Aorta (tissue), 5 donors: ENCODE results near the gene EXT2. TPM values are rescaled to one million over a fixed set of nuclear protein-coding genes. Genes with fewer than 3 reads are reported as not detected.

Experiments used
- ATAC-seq: fragments of 200-7000 bp; cut with Tn5 transposase; one replicate; pipeline ENCODE4 v1.9.1; 2022; ENCODE audit warnings: moderate library complexity; ENCODE audit not compliant: low FRiP score
- DNase-seq, 2 donors: peaks; one replicate each; pipeline ENCODE4 v3.0.0-alpha.2; 2020
- H3K27ac ChIP-seq, 2 donors: one replicate each; pipeline ENCODE4 v1.5.1; 2013; ENCODE audit warnings: low read length in 2 of 2, mild to moderate bottlenecking in 2 of 2, moderate library complexity in 2 of 2, control low read depth in 1 of 2, inconsistent platforms in 1 of 2, low read depth in 1 of 2
- H3K27me3 ChIP-seq, 2 donors: one replicate each; pipeline ENCODE4 v1.6.1; 2013; ENCODE audit warnings: control low read depth in 1 of 2, low read length in 1 of 2, mild to moderate bottlenecking in 1 of 2, moderate library complexity in 1 of 2; ENCODE audit not compliant: insufficient read depth in 2 of 2, control insufficient read depth in 1 of 2
- H3K36me3 ChIP-seq, 2 donors: one replicate each; pipeline ENCODE4 v1.6.1; 2013; ENCODE audit warnings: control low read depth in 1 of 2, low read length in 1 of 2, mild to moderate bottlenecking in 1 of 2; ENCODE audit not compliant: insufficient read depth in 2 of 2, control insufficient read depth in 1 of 2
- H3K4me1 ChIP-seq, 2 donors: one replicate each; pipeline ENCODE4 v1.6.1; 2013; ENCODE audit warnings: low read length in 2 of 2, control low read depth in 1 of 2, mild to moderate bottlenecking in 1 of 2, moderate library complexity in 1 of 2; ENCODE audit not compliant: insufficient read depth in 2 of 2, control insufficient read depth in 1 of 2
- H3K4me3 ChIP-seq, 2 donors: one replicate each; pipeline ENCODE4 v1.5.1; 2013; ENCODE audit warnings: low read length in 2 of 2, control low read depth in 1 of 2, mild to moderate bottlenecking in 1 of 2
- H3K9me3 ChIP-seq: one replicate; pipeline ENCODE4 v1.6.1; 2013; ENCODE audit warnings: mild to moderate bottlenecking, low read length; ENCODE audit not compliant: control insufficient read depth
- WGBS, 2 donors: extraction: QIAGEN DNeasy Blood & Tissue Kit; methylation state at CpG; one replicate each; pipeline ENCODE4 v1.1.7; 2013; 5-methylcytosine and 5-hydroxymethylcytosine counted together
- intact Hi-C, 2 donors: fragments of 100-400 bp; cut with DNase I; formaldehyde crosslinking; loops; one replicate each; pipeline versions ENCODE4 v1.14.2 to v1.15.0; 2022
- polyA plus RNA-seq, 2 donors: library from polyadenylated mRNA; stranded (reverse); fragments of 200-250 nt; gene quantifications; one replicate each; pipeline ENCODE4 v1.2.3, GENCODE V29; 2013
- total RNA-seq, 2 donors: library from RNA; stranded (reverse); fragmentation: NEBNext Ultra II Directional; extraction: Animal tissue kit (Norgen Biotek cat#: 25700); gene quantifications; one replicate each; pipeline ENCODE4 v1.2.1, GENCODE V29; 2021
- donor health status: healthy with polysubstance abuse.
- donor health status: Bipolar disorder and iron deficiency.
- donor health status: DM: no; HTN: no; CAD: no.
- donor health status: DM: no; HTN: no; CAD: no.
- donor health status: DM: yes; HTN: yes; CAD: no.

EXT2 gene
- total and polyA plus RNA-seq, 4 donors: 16.0 to 69.4 (median 51.6) TPM

GRCh38 chr11:44079376-44079775 lies 16.1 kb upstream of the EXT2 start:
- H3K27me3 ChIP-seq: no peaks in the 10 kb centered on the region
- DNase-seq (no peak), ATAC-seq (no peak)
- WGBS, 2 donors: 86 to 94% methylated on average over 6 of the region's 6 CpGs
- intact Hi-C loops: no loop called here
- no peak overlapping the region for H3K4me3 ChIP-seq
- H3K36me3 ChIP-seq: peaks cover 4 to 13% of the 10 kb centered on the region in 2 donors
- no peak overlapping the region for H3K27ac ChIP-seq
- H3K4me1 ChIP-seq: no peaks in the 10 kb centered on the region
- no peaks in the 10 kb centered on the region for H3K9me3 ChIP-seq

- intact Hi-C loops: no loop called here
- Histone ChIP-seq H3K27ac (no peak overlapping the region), H3K4me3 (no peak overlapping the region), H3K9me3 (no peaks in the 10 kb centered on the region), H3K4me1 (no peaks in the 10 kb centered on the region), H3K36me3 (peaks cover 0 to 10% of the 10 kb centered on the region in 2 donors), H3K27me3 (no peaks in the 10 kb centered on the region)
- WGBS, 2 donors: 96% methylated on average over 9 of the region's 9 CpGs
- ATAC-seq (no peak), DNase-seq (no peak)
Measured at GRCh38 chr11:44080951-44081350, 14.5 kb upstream of the EXT2 start.

- no peaks in the 10 kb centered on the region for H3K9me3 ChIP-seq
- ATAC-seq: no peak
- DNase-seq: no peak
- 93 to 95% methylated on average over 4 of the region's 4 CpGs for WGBS, 2 donors
- H3K4me1 ChIP-seq: no peaks in the 10 kb centered on the region
- no peaks in the 10 kb centered on the region for H3K27me3 ChIP-seq
- H3K27ac ChIP-seq: no peak overlapping the region
- intact Hi-C loops: no loop called here
- H3K36me3 ChIP-seq: peaks cover 0 to 8% of the 10 kb centered on the region in 2 donors
- H3K4me3 ChIP-seq: no peak overlapping the region
Measured at GRCh38 chr11:44082645-44083044, 12.8 kb upstream of the EXT2 start.

DNA sequence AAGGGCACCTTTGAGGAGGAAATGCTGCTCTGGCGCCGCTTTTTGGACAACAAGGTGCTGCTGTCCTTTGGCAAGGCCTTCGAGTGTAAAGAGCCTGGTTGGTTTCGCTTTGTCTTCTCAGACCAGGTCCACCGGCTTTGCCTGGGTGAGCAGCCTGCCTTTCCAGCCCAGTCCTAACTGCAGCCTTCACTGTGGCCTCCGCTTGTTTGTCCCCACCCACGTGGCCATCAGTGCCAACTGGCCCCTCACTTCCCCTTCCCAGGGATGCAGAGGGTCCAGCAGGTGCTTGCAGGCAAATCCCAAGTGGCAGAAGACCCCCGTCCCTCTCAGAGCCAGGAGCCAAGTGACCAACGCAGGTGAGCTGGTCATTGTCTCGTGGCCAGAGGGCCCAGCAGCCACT lies 12.0 kb upstream of the EXT2 start:
- intact Hi-C loops: no loop called here
- WGBS, 2 donors: 86 to 91% methylated on average over 10 of the region's 10 CpGs
- peaks cover 0 to 8% of the 10 kb centered on the region in 2 donors for H3K36me3 ChIP-seq
- no peak overlapping the region for H3K4me3 ChIP-seq
- no peaks in the 10 kb centered on the region for H3K27me3 ChIP-seq
- no peaks in the 10 kb centered on the region for H3K4me1 ChIP-seq
- DNase-seq (no peak), ATAC-seq (no peak)
- no peaks in the 10 kb centered on the region for H3K9me3 ChIP-seq
- no peak overlapping the region for H3K27ac ChIP-seq

DNA sequence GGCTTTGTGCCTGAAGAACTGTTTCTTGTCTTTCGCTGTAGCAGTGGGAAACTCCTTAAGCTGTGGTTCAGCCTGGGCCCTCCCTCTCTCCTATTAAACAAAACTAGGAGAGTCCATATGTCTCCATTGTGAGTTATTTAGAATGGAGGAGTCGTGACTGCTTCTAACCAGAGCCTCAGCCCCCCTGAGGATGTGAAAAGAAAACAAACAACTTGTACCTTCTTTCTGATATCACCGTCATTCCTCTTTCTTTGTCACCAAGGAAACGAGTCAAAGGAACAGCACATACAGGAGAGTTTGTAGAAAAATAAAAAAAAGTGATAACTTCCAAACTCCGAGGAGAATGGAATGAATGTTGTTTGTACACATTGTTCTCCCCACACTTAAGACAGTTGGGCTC lies 11.6 kb upstream of the EXT2 start:
- DNase-seq (no peak), ATAC-seq (no peak)
- Histone ChIP-seq H3K4me3 (no peak overlapping the region), H3K27ac (no peak overlapping the region), H3K9me3 (no peaks in the 10 kb centered on the region), H3K4me1 (no peaks in the 10 kb centered on the region), H3K27me3 (no peaks in the 10 kb centered on the region), H3K36me3 (peaks cover 0 to 6% of the 10 kb centered on the region in 2 donors)
- intact Hi-C loops: no loop called here
- WGBS, 2 donors: 70 to 71% methylated on average over 5 of the region's 5 CpGs

DNA sequence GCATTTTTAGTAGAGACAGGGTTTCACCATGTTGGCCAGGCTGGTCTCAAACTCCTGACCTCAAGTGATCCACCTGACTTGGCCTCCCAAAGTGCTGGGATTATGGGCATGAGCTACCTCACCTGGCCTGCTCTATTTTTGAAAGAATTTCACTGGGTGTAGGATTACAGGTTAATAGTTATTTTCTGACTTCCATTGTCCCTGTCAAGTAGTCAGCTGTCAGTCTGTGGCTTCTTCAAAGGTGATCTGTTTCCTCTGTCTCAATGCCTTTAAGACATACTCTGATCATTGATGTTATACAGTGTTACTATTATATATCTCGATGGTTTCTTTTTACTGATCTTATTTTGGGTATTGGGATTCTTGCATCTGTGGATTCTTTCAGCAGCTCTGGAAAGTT lies 10.1 kb upstream of the EXT2 start:
- intact Hi-C loops: no loop called here
- no peak for DNase-seq
- H3K4me3 ChIP-seq: no peak overlapping the region
- peaks cover 0 to 6% of the 10 kb centered on the region in 2 donors for H3K36me3 ChIP-seq
- H3K27me3 ChIP-seq: no peaks in the 10 kb centered on the region
- H3K27ac ChIP-seq: no peak overlapping the region
- 95 to 98% methylated on average over 1 of the region's 1 CpG for WGBS, 2 donors
- H3K9me3 ChIP-seq: no peaks in the 10 kb centered on the region
- no peak for ATAC-seq
- H3K4me1 ChIP-seq: no peaks in the 10 kb centered on the region

DNA sequence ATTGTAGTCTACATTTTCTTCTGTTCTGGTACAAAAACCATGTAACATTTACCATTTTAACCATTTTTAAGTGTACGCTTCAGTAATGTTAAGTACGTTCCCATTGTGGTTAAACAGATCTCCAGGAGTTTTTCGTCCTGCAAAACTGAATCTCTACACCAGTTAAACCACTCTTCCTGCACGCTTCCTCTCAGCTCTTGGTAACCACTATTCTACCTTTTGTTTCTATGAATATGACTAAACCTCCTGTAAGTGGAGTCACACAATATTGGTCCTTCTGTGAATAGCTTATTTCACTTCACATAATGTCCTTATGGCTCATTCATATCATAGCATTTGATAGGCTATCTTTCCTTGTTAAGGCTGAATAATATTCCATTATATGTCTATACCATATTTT lies 7.1 kb upstream of the EXT2 start:
- intact Hi-C loops: no loop called here
- WGBS, 2 donors: 96 to 98% methylated on average over 4 of the region's 4 CpGs
- DNase-seq: no peak

GRCh38 chr11:44088871-44089270 lies 6.6 kb upstream of the EXT2 start:
- DNase-seq: no peak
- Histone ChIP-seq H3K27ac (no peak overlapping the region), H3K27me3 (no peaks in the 10 kb centered on the region), H3K36me3 (peaks cover 0 to 3% of the 10 kb centered on the region in 2 donors), H3K9me3 (no peaks in the 10 kb centered on the region), H3K4me1 (no peaks in the 10 kb centered on the region), H3K4me3 (no peak overlapping the region)
- ATAC-seq: no peak
- intact Hi-C loops: no loop called here
- 86 to 93% methylated on average over 4 of the region's 4 CpGs for WGBS, 2 donors

More for the DNA sequence above, 7.1 kb upstream of the EXT2 start:
- Histone ChIP-seq H3K4me3 (no peak overlapping the region), H3K27ac (no peak overlapping the region), H3K4me1 (no peaks in the 10 kb centered on the region), H3K36me3 (peaks cover 1 to 3% of the 10 kb centered on the region in 2 donors), H3K9me3 (no peaks in the 10 kb centered on the region), H3K27me3 (no peaks in the 10 kb centered on the region)
- ATAC-seq: no peak

DNA sequence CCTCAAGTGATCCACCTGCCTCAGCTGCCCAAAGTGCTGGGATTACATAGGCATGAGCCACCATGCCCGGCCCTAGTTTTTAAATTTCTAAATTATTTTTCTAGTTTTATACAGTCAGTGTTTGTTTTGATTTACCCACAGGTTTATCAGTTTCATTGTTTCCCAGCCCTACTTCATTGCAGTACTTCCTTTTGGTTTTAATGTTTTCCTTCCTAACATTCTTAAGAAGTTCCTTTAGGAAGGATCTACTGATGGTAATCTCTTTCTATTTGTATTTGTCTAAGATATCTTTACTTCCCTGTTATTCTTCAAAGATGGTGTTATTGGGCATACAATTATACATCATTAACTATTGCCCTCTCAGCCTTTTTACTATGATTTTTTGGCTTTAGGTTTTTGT lies 4.9 kb upstream of the EXT2 start:
- 91 to 94% methylated on average over 1 of the region's 1 CpG for WGBS, 2 donors
- H3K27me3 ChIP-seq: no peaks in the 10 kb centered on the region
- H3K27ac ChIP-seq: no peak overlapping the region
- H3K36me3 ChIP-seq: peaks cover 0 to 3% of the 10 kb centered on the region in 2 donors
- no peak for ATAC-seq
- no peak for DNase-seq
- intact Hi-C loops: loop anchor here in 1 of 2 donors (5.0 kb wide), 1 partner anchor 447 kb away; no protein-coding TSS in a partner anchor
- H3K4me3 ChIP-seq: no peak overlapping the region
- no peaks in the 10 kb centered on the region for H3K9me3 ChIP-seq
- H3K4me1 ChIP-seq: no peaks in the 10 kb centered on the region
